ENCODE measurements around the gene DNAH17. TPM values are rescaled to one million over a fixed set of nuclear protein-coding genes. Genes with fewer than 3 reads are reported as not detected.

The DNAH17 gene
- total and polyA plus RNA-seq, 2 donors (not counting 3 experiments of a cell fraction or from before 2014, with no cell fraction given) = not detected

DNA sequence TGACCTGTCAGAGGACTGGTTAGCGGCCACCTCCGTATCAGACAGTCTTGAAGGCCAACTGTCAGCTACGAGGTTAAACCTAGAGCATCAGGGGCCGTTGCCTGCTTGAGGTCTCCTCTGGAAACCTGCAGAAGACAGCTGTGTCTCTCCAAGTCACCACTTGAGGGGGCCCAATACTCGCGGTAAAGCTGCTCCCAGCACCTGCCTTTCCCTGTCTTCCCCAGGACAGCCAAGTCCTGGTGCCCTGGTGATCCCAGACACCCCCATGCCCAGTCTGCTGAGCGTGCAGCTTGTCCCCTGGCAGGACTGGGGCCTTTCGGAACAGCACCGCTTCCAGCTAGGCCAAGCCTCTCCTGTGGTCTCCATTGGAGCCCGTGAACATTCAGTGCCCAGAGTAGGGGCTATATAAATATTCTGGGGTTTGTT is 80.1 kb downstream of the DNAH17 start:
- H2AFZ ChIP-seq (ENCODE audit: low read depth, low read length) = no peak overlapping the region
- no peaks in the 10 kb centered on the region for H3K27me3 ChIP-seq (ENCODE audit: control insufficient read depth in 2 of 2, insufficient read depth in 2 of 2, low read length in 2 of 2)
- POLR2A ChIA-PET = no interaction called here
- H3K9ac ChIP-seq (replicated peaks; ENCODE audit: extremely low read depth, insufficient read depth, low read length) = no peak overlapping the region
- intact Hi-C loops (cut with micrococcal nuclease) (loop anchor here (1.0 to 5.0 kb wide), 7 partner anchors 95 to 474 kb away; no protein-coding TSS in a partner anchor), dilution Hi-C loops (cut with MboI; ENCODE audit: extremely low pct_ligation_motif_present, low sequenced_read_pairs) (loop anchor here (25.0 kb wide), 1 partner anchor 140 kb away; no protein-coding TSS in a partner anchor)
- TF ChIP-seq POLR2A (IDR thresholded peaks at IDR 0.05; ENCODE audit: low read depth, low read length) (no peak), JUN (IDR thresholded peaks at IDR 0.05; ENCODE audit: borderline replicate concordance, insufficient read depth, insufficient read length, low read depth) (no peak)
- TF ChIP-seq, protein P1, sequence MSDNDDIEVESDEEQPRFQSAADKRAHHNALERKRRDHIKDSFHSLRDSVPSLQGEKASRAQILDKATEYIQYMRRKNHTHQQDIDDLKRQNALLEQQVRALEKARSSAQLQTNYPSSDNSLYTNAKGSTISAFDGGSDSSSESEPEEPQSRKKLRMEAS (IDR thresholded peaks at IDR 0.05; ENCODE audit: insufficient read depth, insufficient read length) = no peak
- TF ChIP-seq, protein P2, sequence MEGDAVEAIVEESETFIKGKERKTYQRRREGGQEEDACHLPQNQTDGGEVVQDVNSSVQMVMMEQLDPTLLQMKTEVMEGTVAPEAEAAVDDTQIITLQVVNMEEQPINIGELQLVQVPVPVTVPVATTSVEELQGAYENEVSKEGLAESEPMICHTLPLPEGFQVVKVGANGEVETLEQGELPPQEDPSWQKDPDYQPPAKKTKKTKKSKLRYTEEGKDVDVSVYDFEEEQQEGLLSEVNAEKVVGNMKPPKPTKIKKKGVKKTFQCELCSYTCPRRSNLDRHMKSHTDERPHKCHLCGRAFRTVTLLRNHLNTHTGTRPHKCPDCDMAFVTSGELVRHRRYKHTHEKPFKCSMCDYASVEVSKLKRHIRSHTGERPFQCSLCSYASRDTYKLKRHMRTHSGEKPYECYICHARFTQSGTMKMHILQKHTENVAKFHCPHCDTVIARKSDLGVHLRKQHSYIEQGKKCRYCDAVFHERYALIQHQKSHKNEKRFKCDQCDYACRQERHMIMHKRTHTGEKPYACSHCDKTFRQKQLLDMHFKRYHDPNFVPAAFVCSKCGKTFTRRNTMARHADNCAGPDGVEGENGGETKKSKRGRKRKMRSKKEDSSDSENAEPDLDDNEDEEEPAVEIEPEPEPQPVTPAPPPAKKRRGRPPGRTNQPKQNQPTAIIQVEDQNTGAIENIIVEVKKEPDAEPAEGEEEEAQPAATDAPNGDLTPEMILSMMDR (IDR thresholded peaks at IDR 0.05; ENCODE audit: extremely low read depth in 1 of 2, insufficient read depth in 1 of 2, low read depth in 1 of 2, low read length in 2 of 2) = peak; percentile 63 to 91
- H3K4me3 ChIP-seq (replicated peaks in 1 of 3; ENCODE audit: insufficient read depth in 1 of 3, low read depth in 1 of 3, low read length in 3 of 3) = no peak overlapping the region
- H4K20me1 ChIP-seq (replicated peaks; ENCODE audit: control insufficient read depth, extremely low read depth, insufficient read depth, low read length) = no peaks in the 10 kb centered on the region
- H3K36me3 ChIP-seq (ENCODE audit: control insufficient read depth in 2 of 2, extremely low read depth in 1 of 2, insufficient read depth in 2 of 2, low read length in 2 of 2) = no peaks in the 10 kb centered on the region
- CTCF ChIA-PET = interaction anchor here (0.5 to 1.8 kb wide), 42 partner anchors 10 to 474 kb away, joined by 3 to 94 read pairs (median 4); no protein-coding TSS in a partner anchor
- H3K27ac ChIP-seq (ENCODE audit: insufficient read depth, low read depth, low read length) = no peak overlapping the region
- no peaks in the 10 kb centered on the region for H3K79me2 ChIP-seq (ENCODE audit: control insufficient read depth, insufficient read depth, low read length)
- DNase-seq (ENCODE audit: low read depth, low spot score) (peak; percentile 76), FAIRE-seq (peak; percentile 96)
- no peaks in the 10 kb centered on the region for H3K9me1 ChIP-seq (replicated peaks; ENCODE audit: control insufficient read depth, extremely low read depth, insufficient read depth, low read length)
- BruUV-seq (replicated peaks) = no TSS peak
- H3K9me3 ChIP-seq (replicated peaks; ENCODE audit: control insufficient read depth, insufficient read depth, low read length) = no peaks in the 10 kb centered on the region
- H3K4me1 ChIP-seq (ENCODE audit: control insufficient read depth, extremely low read depth, insufficient read depth, low read length) = no peaks in the 10 kb centered on the region
- no peak overlapping the region for H3K4me2 ChIP-seq (ENCODE audit: insufficient read depth, low read length)

DNA sequence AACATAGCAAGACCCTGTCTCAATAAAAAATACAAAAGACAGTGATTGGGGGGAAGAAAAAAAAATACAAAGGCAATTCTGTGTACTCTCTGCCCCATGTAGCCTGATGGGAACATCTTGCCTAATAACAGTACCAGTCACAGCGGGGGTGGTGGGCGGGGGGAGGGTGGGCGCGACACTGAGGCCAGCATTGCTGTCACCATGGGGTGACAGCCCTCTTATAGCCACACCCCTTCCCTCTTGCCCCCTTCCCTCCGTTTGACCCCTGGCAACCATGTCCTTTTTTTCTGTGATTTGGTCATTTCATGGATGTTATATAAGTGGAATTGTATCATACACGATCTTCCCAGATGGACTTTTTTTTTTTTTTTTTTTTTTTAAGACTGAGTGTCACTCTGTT is 80.9 kb downstream of the DNAH17 start:
- ChIA-PET CTCF (interaction anchor here (1.1 to 1.8 kb wide), 18 partner anchors 9 to 333 kb away, joined by 3 to 94 read pairs (median 6); no protein-coding TSS in a partner anchor), POLR2A (no interaction called here)
- intact Hi-C loops (cut with micrococcal nuclease) = loop anchor here (5.0 kb wide), 2 partner anchors 96 to 111 kb away; no protein-coding TSS in a partner anchor

More for the DNA sequence above, 80.9 kb downstream of the DNAH17 start:
- no peak for DNase-seq (ENCODE audit: low read depth, low spot score)
- H3K4me3 ChIP-seq (replicated peaks in 1 of 3; ENCODE audit: insufficient read depth in 1 of 3, low read depth in 1 of 3, low read length in 3 of 3) = no peak overlapping the region
- H3K27me3 ChIP-seq (ENCODE audit: control insufficient read depth in 2 of 2, insufficient read depth in 2 of 2, low read length in 2 of 2) = no peaks in the 10 kb centered on the region
- no peaks in the 10 kb centered on the region for H3K9me3 ChIP-seq (replicated peaks; ENCODE audit: control insufficient read depth, insufficient read depth, low read length)
- H2AFZ ChIP-seq (ENCODE audit: low read depth, low read length) = no peak overlapping the region
- H4K20me1 ChIP-seq (replicated peaks; ENCODE audit: control insufficient read depth, extremely low read depth, insufficient read depth, low read length) = no peaks in the 10 kb centered on the region
- H3K9me1 ChIP-seq (replicated peaks; ENCODE audit: control insufficient read depth, extremely low read depth, insufficient read depth, low read length) = no peaks in the 10 kb centered on the region
- TF ChIP-seq POLR2A (IDR thresholded peaks at IDR 0.05; ENCODE audit: low read depth, low read length) = no peak
- no peak for TF ChIP-seq GATA2 (IDR thresholded peaks at IDR 0.05; ENCODE audit: insufficient read depth, insufficient read length, low read depth, low read length)
- no peak for TF ChIP-seq MYC (IDR thresholded peaks at IDR 0.05; ENCODE audit: low read depth, low read length)
- no peak for TF ChIP-seq FOS (IDR thresholded peaks at IDR 0.05; ENCODE audit: borderline replicate concordance, insufficient read depth, low read length)
- TF ChIP-seq EZH2 (IDR thresholded peaks at IDR 0.05; ENCODE audit: borderline replicate concordance, low read depth, low read length, severe bottlenecking) = no peak
- TF ChIP-seq, protein P1 (IDR thresholded peaks at IDR 0.05; ENCODE audit: insufficient read depth, insufficient read length) = no peak
- TF ChIP-seq, protein P2 (IDR thresholded peaks at IDR 0.05; ENCODE audit: extremely low read depth in 1 of 2, insufficient read depth in 1 of 2, low read depth in 1 of 2, low read length in 2 of 2) = no peak
- no peak for TF ChIP-seq JUN (IDR thresholded peaks at IDR 0.05; ENCODE audit: borderline replicate concordance, insufficient read depth, insufficient read length, low read depth)
- no peak for TF ChIP-seq POLR2AphosphoS5 (IDR thresholded peaks at IDR 0.05; ENCODE audit: insufficient read depth, low read depth, low read length)
- H3K4me1 ChIP-seq (ENCODE audit: control insufficient read depth, extremely low read depth, insufficient read depth, low read length) = no peaks in the 10 kb centered on the region
- no peak overlapping the region for H3K4me2 ChIP-seq (ENCODE audit: insufficient read depth, low read length)
- no peak overlapping the region for H3K9ac ChIP-seq (replicated peaks; ENCODE audit: extremely low read depth, insufficient read depth, low read length)
- H3K27ac ChIP-seq (ENCODE audit: insufficient read depth, low read depth, low read length) = no peak overlapping the region
- no TSS peak for BruUV-seq (replicated peaks)
- H3K36me3 ChIP-seq (ENCODE audit: control insufficient read depth in 2 of 2, extremely low read depth in 1 of 2, insufficient read depth in 2 of 2, low read length in 2 of 2) = no peaks in the 10 kb centered on the region
- dilution Hi-C loops (cut with MboI; ENCODE audit: extremely low pct_ligation_motif_present, low sequenced_read_pairs) = loop anchor here (25.0 kb wide), 1 partner anchor 141 kb away; no protein-coding TSS in a partner anchor
- no peak for FAIRE-seq
- no peaks in the 10 kb centered on the region for H3K79me2 ChIP-seq (ENCODE audit: control insufficient read depth, insufficient read depth, low read length)

Measured in endothelial cell of umbilical vein (primary cell).